Endothelial cell of umbilical vein (primary cell): ENCODE data around the gene PLD6. TPM values are rescaled to one million over a fixed set of nuclear protein-coding genes. Genes with fewer than 3 reads are reported as not detected.

Experiments
- BruUV-seq: library from RNA; stranded (reverse); fragments of 400-500 nt; replicated peaks from 2 replicates; lab custom pipeline; 2021; lab: Mats Ljungman, UMichigan
- CTCF ChIA-PET: fragments of 300-600, 350-600 bp; sonication (Branson Sonifier 250); formaldehyde crosslinking; loops from one replicate; lab custom pipeline; 2021; ENCODE audit warnings: antibody characterized with exemption, inconsistent platforms; lab: Charles Lee
- POLR2A ChIA-PET: fragments of 300-600, 350-600 bp; sonication (Branson Sonifier 250); formaldehyde crosslinking; loops from one replicate; lab custom pipeline; 2021; ENCODE audit warnings: antibody characterized with exemption, inconsistent platforms; lab: Charles Lee
- DNase-seq: peaks from one replicate; pipeline ENCODE4 v3.0.0-alpha.2; 2011; ENCODE audit warnings: low read depth, low spot score
- FAIRE-seq: peaks from 2 replicates; lab custom pipeline; 2011; peaks lifted over from hg19 to GRCh38; lab: Jason Lieb, UNC
- H2AFZ ChIP-seq: 2 replicates; pipeline ENCODE4 v1.6.0; 2012; ENCODE audit warnings: low read depth, low read length, control low read depth, inconsistent platforms
- H3K27ac ChIP-seq: 2 replicates; pipeline ENCODE4 v1.5.1; 2011; ENCODE audit warnings: low read depth, mild to moderate bottlenecking, control low read depth, low read length, moderate library complexity; ENCODE audit not compliant: insufficient read depth
- H3K27me3 ChIP-seq, 2 experiments: 2 replicates each; pipeline versions ENCODE4 v1.6.0 to v1.6.1; 2011; ENCODE audit warnings: low read length in 2 of 2, mixed read lengths in 1 of 2; ENCODE audit not compliant: control insufficient read depth in 2 of 2, insufficient read depth in 2 of 2
- H3K36me3 ChIP-seq, 2 experiments: 2 replicates in 1 of 2; 3 replicates in 1 of 2; pipeline ENCODE4 v1.5.1; 2011; ENCODE audit warnings: low read length in 2 of 2, mild to moderate bottlenecking in 1 of 2, moderate library complexity in 1 of 2; ENCODE audit not compliant: control insufficient read depth in 2 of 2, insufficient read depth in 2 of 2; ENCODE audit errors: extremely low read depth in 1 of 2
- H3K4me1 ChIP-seq: 3 replicates; pipeline ENCODE4 v1.5.1; 2011; ENCODE audit warnings: mild to moderate bottlenecking, low read length; ENCODE audit not compliant: control insufficient read depth, insufficient read depth; ENCODE audit errors: extremely low read depth
- H3K4me2 ChIP-seq: 2 replicates; pipeline ENCODE4 v1.6.1; 2011; ENCODE audit warnings: low read length, control low read depth, mixed read lengths; ENCODE audit not compliant: insufficient read depth
- H3K4me3 ChIP-seq, 3 experiments: fragments of 200-600 bp in 1 of 3; sonication (generic), shearing (Covaris generic) in 1 of 3; replicated peaks in 1 of 3; 2 replicates each; pipeline ENCODE4 v1.5.1; 2011 to 2016; ENCODE audit warnings: control low read depth in 3 of 3, low read length in 3 of 3, mild to moderate bottlenecking in 2 of 3, inconsistent platforms in 1 of 3, low read depth in 1 of 3, moderate library complexity in 1 of 3; ENCODE audit not compliant: insufficient read depth in 1 of 3
- H3K79me2 ChIP-seq: 2 replicates; pipeline ENCODE4 v1.6.0; 2012; ENCODE audit warnings: low read length, inconsistent platforms; ENCODE audit not compliant: control insufficient read depth, insufficient read depth
- H3K9ac ChIP-seq: replicated peaks from 2 replicates; pipeline ENCODE3; 2011; ENCODE audit warnings: low read length, control low read depth; ENCODE audit not compliant: insufficient read depth; ENCODE audit errors: extremely low read depth
- H3K9me1 ChIP-seq: replicated peaks from 3 replicates; pipeline ENCODE4 v1.6.0; 2011; ENCODE audit warnings: mild to moderate bottlenecking, low read length; ENCODE audit not compliant: control insufficient read depth, insufficient read depth; ENCODE audit errors: extremely low read depth
- H3K9me3 ChIP-seq: replicated peaks from 2 replicates; pipeline ENCODE4 v1.5.1; 2012; ENCODE audit warnings: low read length, inconsistent platforms; ENCODE audit not compliant: control insufficient read depth, insufficient read depth
- H4K20me1 ChIP-seq: replicated peaks from 2 replicates; pipeline ENCODE3; 2011; ENCODE audit warnings: mild to moderate bottlenecking, low read length; ENCODE audit not compliant: control insufficient read depth, insufficient read depth; ENCODE audit errors: extremely low read depth
- EZH2 ChIP-seq: IDR thresholded peaks from 2 replicates; pipeline ENCODE4 v1.6.1; 2012; ENCODE audit warnings: borderline replicate concordance, low read depth, mild to moderate bottlenecking, moderate library complexity, low read length, inconsistent platforms; ENCODE audit not compliant: severe bottlenecking
- FOS ChIP-seq: IDR thresholded peaks from 2 replicates; pipeline ENCODE4 v1.6.1; 2011; ENCODE audit warnings: mild to moderate bottlenecking, low read length, moderate library complexity, borderline replicate concordance; ENCODE audit not compliant: insufficient read depth
- GATA2 ChIP-seq: IDR thresholded peaks from 2 replicates; pipeline ENCODE4 v1.7.0; 2011; ENCODE audit warnings: low read depth, mild to moderate bottlenecking, moderate library complexity, mixed read lengths, low read length; ENCODE audit not compliant: insufficient read length, insufficient read depth
- JUN ChIP-seq: IDR thresholded peaks from 2 replicates; pipeline ENCODE4 v1.6.1; 2011; ENCODE audit warnings: borderline replicate concordance, low read depth; ENCODE audit not compliant: insufficient read length, insufficient read depth
- MYC ChIP-seq: IDR thresholded peaks from one replicate; pipeline ENCODE4 v1.6.1; 2011; ENCODE audit warnings: mild to moderate bottlenecking, low read depth, low read length
- POLR2A ChIP-seq: IDR thresholded peaks from 2 replicates; pipeline ENCODE4 v1.6.1; 2012; ENCODE audit warnings: low read depth, mild to moderate bottlenecking, control low read depth, low read length
- POLR2AphosphoS5 ChIP-seq: IDR thresholded peaks from 2 replicates; pipeline ENCODE4 v1.6.1; 2012; ENCODE audit warnings: low read depth, mild to moderate bottlenecking, control low read depth, low read length, moderate library complexity; ENCODE audit not compliant: insufficient read depth
- dilution Hi-C: fragments of 300-500 bp; cut with MboI; formaldehyde crosslinking; loops from one replicate; pipeline ENCODE4 v1.15.0; 2019; ENCODE audit warnings: low sequenced_read_pairs; ENCODE audit not compliant: extremely low pct_ligation_motif_present
- intact Hi-C: fragments of 100-400 bp; cut with micrococcal nuclease; formaldehyde crosslinking; loops from one replicate; pipeline ENCODE4 v1.10.0; 2022
- polyA plus RNA-seq, 4 experiments: library from polyadenylated mRNA; depleted of rRNA in 3 of 4; stranded (reverse) in 3 of 4; unstranded in 1 of 4; fragments of >200 nt; gene quantifications; 2 replicates each; pipeline versions ENCODE4 v1.2.1 to v1.2.3, GENCODE V29; 2011 to 2012; ENCODE audit warnings: missing spikeins in 1 of 4
- total RNA-seq: library from RNA; stranded (reverse); gene quantifications from 2 replicates; pipeline ENCODE4 v1.2.3, GENCODE V29; 2021
- TF ChIP-seq, protein P1 (sequence below): IDR thresholded peaks from 2 replicates; pipeline ENCODE4 v1.6.1; 2011; ENCODE audit not compliant: insufficient read depth, insufficient read length
- TF ChIP-seq, protein P2 (sequence below), 2 donors: IDR thresholded peaks; 1 replicate in 1 of 2; 2 replicates in 1 of 2; pipeline ENCODE4 v1.5.1; 2011; ENCODE audit warnings: low read length in 2 of 2, mild to moderate bottlenecking in 2 of 2, moderate library complexity in 2 of 2, control low read depth in 1 of 2, inconsistent platforms in 1 of 2, low read depth in 1 of 2; ENCODE audit not compliant: insufficient read depth in 1 of 2; ENCODE audit errors: extremely low read depth in 1 of 2

Gene PLD6
- total and polyA plus RNA-seq, 2 donors (not counting 3 experiments of a cell fraction or from before 2014, with no cell fraction given): 2.9 to 4.4 TPM

DNA sequence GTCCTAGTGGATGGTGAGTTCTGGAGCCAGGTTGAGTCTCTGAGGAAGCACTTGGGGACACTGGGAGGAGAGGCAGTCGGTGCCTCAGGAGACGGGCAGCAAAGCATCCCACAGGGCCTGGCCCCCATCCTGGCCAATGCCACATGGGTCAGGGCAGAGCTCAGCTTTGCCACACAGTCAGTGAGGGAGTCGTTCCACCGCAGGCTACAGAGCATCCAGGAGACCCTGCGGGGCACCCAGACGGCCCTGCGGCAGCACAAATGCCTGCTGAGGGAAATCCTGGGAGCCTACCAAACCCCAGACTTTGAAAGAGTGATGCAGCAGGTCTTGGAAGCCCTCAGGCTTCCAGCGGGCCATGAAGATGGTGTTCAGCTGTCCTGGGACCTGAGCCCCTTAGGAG lies 39.7 kb downstream of the PLD6 start:
- Histone ChIP-seq H3K9me3 (no peaks in the 10 kb centered on the region), H3K9ac (no peak overlapping the region), H3K9me1 (no peaks in the 10 kb centered on the region), H3K4me2 (no peak overlapping the region), H3K4me3 (no peak overlapping the region), H2AFZ (no peak overlapping the region), H3K4me1 (peaks cover 3% of the 10 kb centered on the region), H3K79me2 (no peaks in the 10 kb centered on the region), H4K20me1 (no peaks in the 10 kb centered on the region), H3K27me3 (no peaks in the 10 kb centered on the region), H3K36me3 (peaks cover 16 to 64% of the 10 kb centered on the region in 2 experiments), H3K27ac (no peak overlapping the region)
- no TSS peak for BruUV-seq
- DNase-seq (no peak), FAIRE-seq (no peak)
- intact Hi-C loops: no loop called here
- TF ChIP-seq POLR2AphosphoS5 (no peak), POLR2A (no peak), GATA2 (no peak), EZH2 (no peak), MYC (no peak), FOS (no peak), JUN (no peak)
- TF ChIP-seq, protein P1, sequence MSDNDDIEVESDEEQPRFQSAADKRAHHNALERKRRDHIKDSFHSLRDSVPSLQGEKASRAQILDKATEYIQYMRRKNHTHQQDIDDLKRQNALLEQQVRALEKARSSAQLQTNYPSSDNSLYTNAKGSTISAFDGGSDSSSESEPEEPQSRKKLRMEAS: no peak
- TF ChIP-seq, protein P2, sequence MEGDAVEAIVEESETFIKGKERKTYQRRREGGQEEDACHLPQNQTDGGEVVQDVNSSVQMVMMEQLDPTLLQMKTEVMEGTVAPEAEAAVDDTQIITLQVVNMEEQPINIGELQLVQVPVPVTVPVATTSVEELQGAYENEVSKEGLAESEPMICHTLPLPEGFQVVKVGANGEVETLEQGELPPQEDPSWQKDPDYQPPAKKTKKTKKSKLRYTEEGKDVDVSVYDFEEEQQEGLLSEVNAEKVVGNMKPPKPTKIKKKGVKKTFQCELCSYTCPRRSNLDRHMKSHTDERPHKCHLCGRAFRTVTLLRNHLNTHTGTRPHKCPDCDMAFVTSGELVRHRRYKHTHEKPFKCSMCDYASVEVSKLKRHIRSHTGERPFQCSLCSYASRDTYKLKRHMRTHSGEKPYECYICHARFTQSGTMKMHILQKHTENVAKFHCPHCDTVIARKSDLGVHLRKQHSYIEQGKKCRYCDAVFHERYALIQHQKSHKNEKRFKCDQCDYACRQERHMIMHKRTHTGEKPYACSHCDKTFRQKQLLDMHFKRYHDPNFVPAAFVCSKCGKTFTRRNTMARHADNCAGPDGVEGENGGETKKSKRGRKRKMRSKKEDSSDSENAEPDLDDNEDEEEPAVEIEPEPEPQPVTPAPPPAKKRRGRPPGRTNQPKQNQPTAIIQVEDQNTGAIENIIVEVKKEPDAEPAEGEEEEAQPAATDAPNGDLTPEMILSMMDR (IDR thresholded peaks at IDR 0.05; ENCODE audit: extremely low read depth in 1 of 2, insufficient read depth in 1 of 2, low read depth in 1 of 2, low read length in 2 of 2): no peak
- dilution Hi-C loops: no loop called here
- ChIA-PET POLR2A (no interaction called here), CTCF (interaction anchor here (0.9 to 1.1 kb wide), 2 partner anchors 11 to 25 kb away, joined by 3 to 6 read pairs; no protein-coding TSS in a partner anchor)
